B cell (primary cell): ENCODE data around the gene NGEF.

ENCODE experiments used
- EZH2 ChIP-seq: IDR thresholded peaks from 2 replicates; pipeline ENCODE4 v1.6.1; 2012; ENCODE audit warnings: borderline replicate concordance, low read depth, mild to moderate bottlenecking, moderate library complexity, low read length; ENCODE audit not compliant: insufficient read depth, poor library complexity, severe bottlenecking
- TF ChIP-seq, protein P1 (sequence below): fragments of 200-600 bp; IDR thresholded peaks from one replicate; pipeline ENCODE4 v1.8.0; 2022; ENCODE audit warnings: antibody characterized with exemption, mild to moderate bottlenecking

DNA sequence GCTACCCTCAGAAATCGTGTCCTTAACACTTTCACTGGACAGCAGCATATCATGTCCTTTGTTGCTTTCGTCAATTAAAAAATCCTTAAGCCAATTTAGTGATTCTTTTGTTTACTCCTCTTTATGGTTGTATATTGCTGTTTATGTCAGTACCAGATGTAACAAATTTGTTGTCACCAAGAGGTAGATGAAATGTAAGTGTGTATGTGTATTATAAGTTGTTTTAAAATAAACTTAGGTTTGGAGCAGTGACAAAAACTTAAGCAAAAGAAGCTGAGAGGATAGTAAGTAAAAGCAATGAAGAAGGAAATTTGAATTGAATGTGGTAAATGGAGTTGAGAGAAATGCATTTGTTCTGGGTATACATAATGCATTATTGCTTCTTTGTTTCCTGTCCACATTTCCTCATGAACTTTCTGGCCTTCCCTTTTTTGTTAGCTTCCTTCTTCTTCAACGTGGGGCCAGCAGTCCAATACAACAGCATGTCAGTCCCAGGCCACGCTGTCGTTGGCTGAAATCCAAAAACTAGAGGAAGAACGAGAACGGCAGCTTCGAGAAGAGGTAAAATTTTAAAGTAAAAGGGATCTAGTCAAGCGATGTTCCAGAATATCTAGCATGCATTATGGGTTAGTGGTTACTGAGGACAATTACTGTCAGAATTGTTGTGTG is 173.5 kb downstream of the NGEF start:
- TF ChIP-seq EZH2: no peak
- TF ChIP-seq, protein P1, sequence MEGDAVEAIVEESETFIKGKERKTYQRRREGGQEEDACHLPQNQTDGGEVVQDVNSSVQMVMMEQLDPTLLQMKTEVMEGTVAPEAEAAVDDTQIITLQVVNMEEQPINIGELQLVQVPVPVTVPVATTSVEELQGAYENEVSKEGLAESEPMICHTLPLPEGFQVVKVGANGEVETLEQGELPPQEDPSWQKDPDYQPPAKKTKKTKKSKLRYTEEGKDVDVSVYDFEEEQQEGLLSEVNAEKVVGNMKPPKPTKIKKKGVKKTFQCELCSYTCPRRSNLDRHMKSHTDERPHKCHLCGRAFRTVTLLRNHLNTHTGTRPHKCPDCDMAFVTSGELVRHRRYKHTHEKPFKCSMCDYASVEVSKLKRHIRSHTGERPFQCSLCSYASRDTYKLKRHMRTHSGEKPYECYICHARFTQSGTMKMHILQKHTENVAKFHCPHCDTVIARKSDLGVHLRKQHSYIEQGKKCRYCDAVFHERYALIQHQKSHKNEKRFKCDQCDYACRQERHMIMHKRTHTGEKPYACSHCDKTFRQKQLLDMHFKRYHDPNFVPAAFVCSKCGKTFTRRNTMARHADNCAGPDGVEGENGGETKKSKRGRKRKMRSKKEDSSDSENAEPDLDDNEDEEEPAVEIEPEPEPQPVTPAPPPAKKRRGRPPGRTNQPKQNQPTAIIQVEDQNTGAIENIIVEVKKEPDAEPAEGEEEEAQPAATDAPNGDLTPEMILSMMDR: no peak
